LHCN-M2 (cell line): ENCODE measurements around the gene TRMO. TPM values are rescaled to one million over a fixed set of nuclear protein-coding genes. Genes with fewer than 3 reads are reported as not detected.

Experiments
- DNase-seq: peaks from one replicate; pipeline ENCODE4 v3.0.0-alpha.2; 2012; ENCODE audit warnings: low read depth
- total RNA-seq: library from RNA; depleted of rRNA; stranded (reverse); fragments of >200 nt; gene quantifications from 2 replicates; pipeline ENCODE4 v1.2.3, GENCODE V29; 2014

The TRMO gene
- total RNA-seq, 1 experiment from 2014 or later, result 19.1 TPM

DNA sequence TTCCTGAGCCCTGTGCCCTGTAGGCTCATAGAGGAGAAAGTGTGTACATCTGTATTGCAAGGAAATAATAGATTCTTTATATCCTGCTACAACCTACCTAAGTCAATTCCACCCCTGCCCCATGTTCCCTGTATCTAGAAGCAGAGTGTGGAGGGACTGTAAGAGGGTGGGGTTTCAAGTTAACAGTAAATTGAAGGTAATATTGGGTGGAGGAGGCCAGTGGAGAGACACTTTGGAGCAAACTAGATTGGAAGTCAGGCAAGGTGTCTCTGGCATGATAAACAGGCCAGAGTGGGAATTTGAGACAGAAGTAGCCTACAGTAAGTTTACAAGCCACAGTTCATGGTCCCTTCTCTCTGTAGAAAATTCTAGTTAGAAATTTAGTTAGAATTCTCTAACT lies 17.9 kb upstream of the TRMO start:
- no peak for DNase-seq

DNA sequence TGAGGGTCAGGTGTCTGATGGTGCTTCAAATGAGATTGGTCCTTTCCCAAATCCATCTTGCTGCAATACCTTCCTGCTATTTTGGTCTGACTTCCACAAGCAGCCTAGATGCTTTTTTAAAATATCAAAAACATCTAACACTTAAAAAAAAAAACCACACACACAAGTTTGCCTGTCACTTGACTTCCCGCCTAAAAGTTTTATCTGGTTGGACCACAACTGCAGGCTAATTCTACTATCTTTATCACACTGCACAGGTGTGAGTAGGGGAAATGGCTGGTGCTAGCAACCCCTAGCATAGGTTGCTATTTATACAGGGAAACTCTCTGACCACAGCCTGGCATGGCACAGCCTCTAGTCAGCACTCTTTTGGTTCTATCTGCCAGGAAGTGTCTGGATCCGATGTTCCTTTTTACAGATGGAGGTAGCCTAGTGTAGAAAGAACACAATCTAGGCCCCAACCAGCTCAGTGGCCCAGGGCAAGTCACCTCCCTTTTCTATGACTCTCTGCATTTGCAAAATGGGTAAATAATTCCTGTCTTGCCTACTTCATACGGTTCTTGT lies 15.9 kb upstream of the TRMO start, which contains the start of gene HEMGN:
TSS of gene HEMGN (minus strand) at position 92 of the 564 bp plus-strand sequence. CDS start at position 56, 36 bp downstream.
- DNase-seq, result no peak

DNA sequence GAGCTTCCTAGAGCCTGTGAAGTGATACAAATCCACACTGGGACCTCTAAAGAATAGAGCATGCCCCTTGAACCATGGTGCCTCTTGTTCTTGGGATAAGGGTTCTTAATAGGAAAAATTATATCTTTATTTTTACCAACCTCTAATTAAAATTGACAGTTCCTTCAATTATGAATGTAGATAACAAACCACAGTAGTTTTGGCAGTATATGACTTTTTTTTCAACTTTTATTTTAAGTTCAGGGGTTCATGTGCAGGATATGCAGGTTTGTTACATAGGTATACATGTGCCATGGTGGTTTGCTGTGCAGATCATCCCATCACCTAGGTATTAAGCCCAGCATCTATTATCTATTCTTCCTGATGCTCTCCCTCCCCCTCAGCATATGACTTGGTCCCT lies 14.7 kb upstream of the TRMO start:
- no peak for DNase-seq

DNA sequence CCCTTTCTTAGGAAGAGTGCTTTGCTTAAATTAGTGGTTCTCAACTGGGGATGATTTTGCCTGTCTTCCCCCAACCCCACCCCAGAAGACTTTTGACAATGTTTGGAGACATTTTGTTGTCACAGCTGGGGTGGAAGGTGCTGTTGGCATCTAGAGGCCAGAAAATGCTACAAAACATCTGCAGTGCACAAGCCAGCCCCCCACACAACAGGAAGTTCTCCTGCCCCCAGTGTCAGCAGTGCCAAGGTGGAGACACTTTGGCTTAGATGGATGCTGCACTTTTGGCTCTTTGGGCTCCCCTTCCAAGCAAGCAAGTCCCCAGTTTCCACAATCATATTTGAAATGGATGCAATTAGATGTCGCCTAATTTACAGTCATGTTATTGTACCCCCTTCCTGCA lies 13.0 kb upstream of the TRMO start:
- no peak for DNase-seq

DNA sequence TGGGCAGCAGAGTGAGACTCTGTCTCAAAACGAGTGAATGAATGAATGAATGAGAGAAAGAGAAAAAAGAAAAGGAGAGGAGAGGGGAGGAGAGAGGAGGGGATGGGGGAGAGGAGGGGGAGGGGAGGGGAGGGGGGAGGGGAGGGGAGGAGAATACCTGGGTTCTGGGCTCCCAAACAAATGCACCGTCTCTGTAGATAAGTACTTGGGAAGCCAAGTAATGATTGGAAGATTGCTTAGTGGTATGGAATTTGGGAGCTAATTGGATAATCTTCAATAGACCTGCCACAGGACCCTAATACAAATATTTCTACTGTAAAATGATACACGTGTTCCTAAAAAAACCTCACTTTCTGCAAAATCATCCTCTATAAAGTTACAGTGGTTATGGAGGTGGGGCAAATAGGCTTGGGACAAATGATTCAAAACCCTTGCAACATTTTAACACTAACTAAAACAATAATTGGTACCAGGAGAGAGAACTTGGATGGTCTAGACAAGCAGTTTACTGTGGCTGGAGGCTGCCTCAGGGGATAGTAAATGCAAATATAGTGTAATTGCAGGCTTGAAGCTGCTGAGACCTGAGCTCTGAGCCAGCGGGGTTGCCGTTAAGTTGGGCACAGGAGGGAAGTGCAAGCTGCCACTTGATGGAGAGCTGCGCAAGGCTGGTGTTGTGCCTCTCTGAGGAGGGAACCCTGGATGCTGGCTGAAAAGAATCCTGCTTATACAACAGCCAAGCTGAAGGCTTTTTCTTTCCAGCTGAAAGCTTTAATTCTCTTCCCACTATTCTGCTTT lies 12.2 kb upstream of the TRMO start:
- no peak for DNase-seq

DNA sequence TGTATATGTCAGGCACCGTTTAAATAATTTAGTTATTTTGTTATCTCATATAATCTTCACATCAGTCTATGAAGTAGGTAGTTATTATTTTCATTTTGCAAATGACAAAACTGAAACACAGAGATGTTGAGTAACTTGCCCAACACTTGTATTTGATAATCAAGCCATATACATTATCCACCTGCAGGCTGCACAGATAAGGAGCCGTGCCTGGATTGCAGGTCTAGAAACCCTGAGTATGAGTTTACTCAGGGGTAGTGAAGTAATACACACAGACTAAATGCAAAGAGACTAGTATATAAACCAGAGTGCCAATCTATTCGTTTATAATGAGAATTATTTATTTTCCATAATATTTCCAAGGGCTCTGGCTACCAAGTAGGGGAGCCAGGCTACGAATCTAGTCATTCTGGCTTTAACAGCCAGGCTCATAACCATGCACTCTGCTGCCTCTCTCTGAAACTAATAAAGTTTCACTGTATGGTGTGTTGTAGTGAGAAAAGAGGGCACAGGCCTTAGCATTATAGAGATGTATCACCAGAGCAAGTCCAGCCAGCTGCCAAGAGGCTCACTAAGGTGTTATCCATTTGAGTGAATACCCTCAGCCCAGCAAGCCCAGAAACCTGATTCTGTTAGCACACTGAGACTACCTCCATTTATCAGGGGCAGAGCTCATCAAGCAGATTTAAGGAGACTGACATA lies 11.1 kb upstream of the TRMO start:
- DNase-seq, result no peak

DNA sequence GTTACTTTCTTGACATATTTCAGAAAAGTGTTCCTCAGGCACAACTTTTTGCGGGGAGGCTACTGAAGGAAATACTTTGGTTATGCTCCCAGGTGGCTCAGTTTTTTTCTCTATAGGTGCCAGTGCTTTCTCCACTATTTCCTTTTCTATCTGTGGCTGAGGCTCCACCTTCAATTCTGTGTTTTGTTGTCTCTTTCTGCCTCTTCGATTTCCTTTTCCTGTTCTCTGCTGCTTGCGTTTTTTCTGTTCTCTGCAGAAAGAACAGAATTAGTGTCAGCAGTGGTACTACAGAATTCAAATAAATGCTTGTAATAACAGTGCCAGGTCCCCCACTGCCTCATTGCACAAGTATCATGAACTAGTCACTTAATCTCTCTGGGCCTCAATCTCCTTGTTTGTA lies 8.7 kb upstream of the TRMO start:
- no peak for DNase-seq

DNA sequence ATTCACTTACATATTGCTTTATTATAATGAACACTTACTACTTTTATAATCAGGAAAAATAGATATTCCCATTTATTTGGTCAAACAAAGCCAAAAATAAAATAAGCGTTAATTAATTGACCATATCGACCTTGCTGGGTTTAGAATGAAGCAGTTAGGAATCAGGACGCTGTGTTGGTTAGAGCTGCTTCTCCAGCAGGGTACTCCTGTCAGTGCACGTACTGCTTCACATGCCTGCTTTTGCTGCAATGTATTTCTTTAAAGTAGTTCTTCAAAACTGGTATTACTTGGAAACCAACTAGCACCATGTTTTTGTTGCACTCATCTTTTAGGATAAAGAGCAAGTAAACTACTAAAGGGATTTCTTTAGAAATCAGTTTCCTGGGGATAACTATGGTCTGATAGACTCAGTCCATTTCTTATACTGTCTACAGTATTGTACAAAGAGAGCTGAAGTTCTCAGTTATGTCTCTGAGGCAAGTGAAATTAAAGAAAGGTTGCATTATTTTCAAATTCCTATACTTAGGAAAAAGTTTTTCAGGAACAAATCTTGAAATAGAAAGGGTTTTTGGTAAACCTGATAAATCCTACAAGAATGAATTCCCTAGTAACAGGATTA lies 6.8 kb upstream of the TRMO start:
- DNase-seq, result no peak

DNA sequence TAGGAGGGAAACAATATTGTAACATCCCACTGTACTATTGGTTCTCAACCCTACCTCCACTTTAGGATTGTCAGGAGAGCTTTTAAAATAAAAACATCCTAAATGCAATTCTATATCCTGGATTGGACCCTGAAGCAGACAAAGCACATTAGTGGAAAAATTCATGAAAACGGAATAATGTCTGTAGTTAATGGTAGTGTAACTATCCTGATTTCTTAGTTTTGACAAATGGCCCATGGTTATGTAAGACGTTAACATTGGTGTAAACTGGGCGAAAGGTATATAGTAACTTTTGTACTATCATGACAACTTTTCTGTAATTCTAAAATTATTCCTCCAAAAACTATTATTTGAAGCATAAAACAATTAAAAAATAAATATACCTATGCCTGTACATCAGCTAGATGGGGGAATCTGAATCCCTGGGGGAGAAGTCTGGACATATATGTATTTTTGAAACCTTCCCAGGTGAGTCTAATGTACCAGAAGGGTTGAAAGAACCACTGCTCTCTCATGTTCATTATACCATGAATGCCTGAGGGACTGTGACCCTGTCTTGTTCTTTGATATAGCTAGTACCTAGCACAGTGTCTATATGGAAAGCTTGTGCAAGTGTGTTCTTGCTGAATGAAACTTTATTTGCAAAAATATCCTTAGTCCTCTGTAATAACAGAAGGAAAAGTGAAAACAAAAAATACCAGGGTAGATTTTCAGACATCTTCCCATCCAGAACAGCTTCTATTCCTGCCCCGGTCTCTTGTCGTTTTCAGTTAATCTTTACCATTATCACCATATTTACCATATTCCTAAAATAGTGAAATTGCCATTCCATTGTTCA lies 3.4 kb upstream of the TRMO start:
- DNase-seq, result no peak

DNA sequence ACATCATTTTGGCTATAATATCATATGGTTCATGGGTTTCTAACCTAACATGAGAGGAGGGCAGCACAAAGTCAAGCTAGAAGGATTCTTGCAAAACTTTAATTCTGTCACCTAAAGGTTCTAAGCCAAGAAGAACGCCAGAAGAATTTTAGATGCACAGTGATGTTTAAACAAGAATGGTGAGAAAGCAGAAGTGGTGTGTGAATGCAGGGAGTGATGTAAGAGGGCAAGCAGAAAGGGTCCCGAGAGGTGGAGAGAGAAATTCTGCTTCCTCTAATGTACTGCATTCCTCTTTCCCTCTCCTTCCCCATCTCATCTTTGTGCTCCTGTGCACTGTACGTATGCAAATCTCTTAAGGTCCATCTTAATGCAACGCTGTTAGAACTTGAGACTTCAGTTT lies 2.1 kb upstream of the TRMO start:
- no peak for DNase-seq

DNA sequence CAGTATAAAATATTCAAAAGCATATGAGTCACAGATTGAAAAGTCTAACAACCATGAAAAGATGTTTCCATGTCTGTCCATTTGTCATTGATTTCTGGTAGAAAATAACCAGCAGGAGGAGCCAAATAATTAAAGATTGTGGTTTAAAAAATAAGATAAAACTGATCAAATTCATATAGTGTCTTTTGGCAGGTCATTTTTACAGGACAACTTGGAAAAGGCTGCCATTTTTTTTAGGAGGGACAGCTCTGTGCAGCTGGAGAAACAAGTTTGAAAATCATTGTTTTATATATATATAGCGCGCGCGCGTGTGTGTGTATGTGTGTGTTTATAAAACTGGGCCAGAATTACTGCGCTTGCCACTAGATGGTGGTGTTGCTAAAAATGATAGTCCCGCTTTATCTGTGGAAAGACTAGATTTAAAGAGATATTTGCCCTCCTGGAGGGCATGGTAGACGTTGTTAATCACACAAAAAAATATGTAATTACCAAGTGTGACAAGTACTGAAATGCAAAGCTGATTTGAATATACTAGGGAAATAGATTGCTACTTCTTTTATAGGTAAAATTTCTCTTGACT lies 1.3 kb upstream of the TRMO start:
- DNase-seq, result peak; percentile 83

DNA sequence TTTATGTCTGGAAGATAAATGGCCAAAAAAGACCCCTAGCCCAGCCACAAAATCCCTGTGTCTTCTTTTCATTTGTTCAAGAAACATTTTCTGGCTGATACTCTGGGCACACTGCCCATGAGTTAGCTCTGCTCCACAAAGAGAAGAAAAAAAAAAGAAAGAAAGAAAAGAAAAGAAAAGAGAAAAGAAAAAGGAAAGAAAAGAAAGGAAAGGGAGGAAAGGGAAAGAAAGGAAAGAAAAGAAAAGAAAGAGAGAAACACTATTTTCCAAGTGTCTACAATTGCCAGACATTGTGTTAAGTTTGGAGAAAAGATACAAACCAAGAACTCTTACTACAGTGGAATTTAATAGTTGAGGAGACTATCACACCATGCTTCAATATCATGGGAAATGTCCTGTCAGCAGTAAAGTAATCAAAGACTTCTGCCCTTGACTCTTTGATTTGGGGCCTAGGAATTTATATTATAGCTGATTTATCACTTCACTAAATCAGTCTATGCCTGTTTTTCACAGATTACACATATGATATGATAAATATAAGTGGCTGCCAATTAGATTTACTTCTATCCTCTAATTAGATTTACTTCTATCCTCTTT lies 3.0 kb downstream of the TRMO start:
- DNase-seq, result no peak

DNA sequence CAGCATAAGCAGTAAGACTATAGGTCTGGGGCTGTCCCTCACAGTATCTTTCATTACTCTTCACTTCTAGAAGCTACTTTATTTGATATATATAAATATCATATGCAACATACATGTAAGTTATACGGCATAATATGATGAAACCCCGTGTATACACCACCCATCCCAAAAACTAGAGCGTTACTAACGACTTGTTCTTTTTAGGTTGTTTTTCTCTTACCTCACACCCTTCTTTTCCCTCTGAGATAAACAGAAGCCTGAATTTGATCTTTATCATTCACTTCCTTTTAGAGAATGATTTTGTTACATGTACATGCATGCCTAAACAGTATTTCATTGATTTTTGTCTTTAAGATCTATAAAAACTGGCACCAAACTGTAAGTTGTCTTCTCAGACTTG lies 3.7 kb downstream of the TRMO start:
- no peak for DNase-seq

DNA sequence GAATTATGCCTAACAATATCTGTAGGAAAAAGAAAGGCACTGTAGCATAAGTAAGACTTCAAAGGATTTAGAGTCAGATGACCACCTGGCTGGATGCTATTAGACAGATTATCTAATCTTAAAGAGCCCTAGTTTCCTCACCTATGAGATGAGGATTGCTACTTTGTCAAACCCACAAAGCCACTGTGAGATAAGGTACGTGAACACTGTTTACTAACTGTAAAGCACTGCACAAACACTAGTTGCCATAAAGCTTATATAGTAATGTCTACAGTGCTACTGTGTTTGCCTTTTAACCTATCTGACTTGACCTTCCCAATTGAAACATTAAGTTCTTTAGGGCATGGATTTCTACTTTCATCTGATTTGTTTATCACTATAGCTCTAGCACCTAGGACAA lies 10.3 kb downstream of the TRMO start:
- no peak for DNase-seq

DNA sequence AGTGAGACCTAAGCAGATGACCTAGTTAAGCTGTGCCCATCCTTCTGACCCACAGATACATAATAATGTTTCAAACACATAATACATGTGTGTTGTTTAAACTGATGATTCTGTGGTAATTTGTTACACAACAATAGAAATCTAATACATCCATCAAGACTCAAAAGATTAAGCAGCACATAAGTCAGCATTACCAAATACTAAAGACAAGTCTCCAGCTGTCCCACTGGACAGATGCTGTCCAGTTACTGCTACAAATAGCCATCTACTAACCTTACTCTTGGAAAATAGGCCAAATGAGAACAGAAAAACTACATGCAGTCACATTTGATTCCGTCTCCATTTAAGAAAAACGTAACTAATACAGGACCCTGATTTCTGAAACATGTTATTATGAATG lies 10.8 kb downstream of the TRMO start:
- DNase-seq, result peak; percentile 18

DNA sequence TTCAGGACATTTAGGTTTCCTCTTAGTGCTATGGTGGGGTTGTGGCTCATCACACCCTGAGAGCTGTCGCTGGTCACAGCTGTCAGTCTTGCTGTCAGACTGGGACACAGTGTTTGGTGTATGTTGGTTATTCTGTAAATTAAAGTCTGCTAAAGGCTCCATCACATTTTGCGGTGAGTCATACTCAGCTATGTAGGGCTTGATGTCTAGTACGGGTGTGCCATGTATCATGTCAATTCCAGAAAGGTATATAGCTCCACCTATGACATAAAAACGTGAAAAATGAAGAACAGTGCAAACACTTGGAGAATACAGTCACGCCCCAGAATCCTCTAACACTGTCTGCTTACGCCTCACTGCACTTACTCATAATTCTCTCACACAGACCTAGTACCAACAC lies 11.9 kb downstream of the TRMO start:
- no peak for DNase-seq

DNA sequence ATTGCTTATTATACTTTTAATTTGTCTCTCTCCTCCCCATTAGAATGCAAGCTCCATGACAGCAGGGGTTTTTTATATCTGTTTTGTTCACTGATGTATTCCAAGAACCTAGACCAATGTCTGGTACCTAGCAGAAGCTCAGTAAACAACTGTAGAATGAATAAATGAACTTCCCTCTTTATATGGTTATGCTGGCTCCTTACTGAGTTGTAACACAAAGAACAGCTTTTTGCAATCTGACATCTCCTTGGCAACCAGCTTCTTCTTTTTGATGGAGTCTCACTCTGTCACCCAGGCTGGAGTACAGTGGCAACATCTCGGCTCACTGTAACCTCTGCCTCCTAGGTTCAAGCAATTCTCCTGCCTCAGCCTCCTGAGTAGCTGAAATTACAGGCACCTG lies 13.6 kb downstream of the TRMO start:
- no peak for DNase-seq

DNA sequence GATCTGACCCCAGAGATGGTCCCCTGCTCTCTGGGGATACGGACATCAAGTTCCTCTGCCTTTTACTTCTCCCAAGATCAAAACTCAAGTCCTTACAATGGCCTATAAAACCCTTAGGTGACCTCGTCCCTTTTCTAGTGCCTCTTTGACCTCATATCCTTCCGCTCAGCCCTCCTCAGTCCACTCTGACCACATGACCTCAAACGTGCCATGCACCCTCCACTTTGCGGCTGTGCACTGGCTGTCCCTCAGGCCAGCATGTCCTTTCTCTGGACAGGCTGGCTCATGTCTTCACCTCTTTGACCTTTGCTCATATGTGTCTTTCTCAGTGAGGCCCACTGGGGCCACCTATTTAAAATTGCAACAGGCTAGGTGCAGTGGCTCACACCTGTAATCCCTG lies 14.7 kb downstream of the TRMO start:
- no peak for DNase-seq

DNA sequence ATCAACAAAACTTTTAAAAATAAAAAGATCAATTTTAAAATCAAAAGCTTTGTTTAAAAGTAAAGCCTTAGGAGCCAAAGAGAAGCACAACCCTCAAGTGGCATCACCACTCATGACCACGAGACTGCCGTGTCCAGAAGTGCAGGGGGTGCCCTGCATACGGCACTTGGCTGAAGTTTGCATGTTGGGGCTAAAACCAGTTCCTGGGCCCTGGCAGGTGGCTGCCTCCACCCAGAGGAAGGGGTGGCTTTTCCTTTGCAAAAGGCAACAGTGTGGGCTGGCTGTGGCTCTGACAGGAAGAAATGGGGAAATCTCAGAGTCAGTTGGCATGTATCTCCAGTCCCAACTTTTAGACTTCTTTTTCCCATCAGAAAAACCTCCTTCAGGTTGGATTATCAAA lies 15.3 kb downstream of the TRMO start:
- no peak for DNase-seq

DNA sequence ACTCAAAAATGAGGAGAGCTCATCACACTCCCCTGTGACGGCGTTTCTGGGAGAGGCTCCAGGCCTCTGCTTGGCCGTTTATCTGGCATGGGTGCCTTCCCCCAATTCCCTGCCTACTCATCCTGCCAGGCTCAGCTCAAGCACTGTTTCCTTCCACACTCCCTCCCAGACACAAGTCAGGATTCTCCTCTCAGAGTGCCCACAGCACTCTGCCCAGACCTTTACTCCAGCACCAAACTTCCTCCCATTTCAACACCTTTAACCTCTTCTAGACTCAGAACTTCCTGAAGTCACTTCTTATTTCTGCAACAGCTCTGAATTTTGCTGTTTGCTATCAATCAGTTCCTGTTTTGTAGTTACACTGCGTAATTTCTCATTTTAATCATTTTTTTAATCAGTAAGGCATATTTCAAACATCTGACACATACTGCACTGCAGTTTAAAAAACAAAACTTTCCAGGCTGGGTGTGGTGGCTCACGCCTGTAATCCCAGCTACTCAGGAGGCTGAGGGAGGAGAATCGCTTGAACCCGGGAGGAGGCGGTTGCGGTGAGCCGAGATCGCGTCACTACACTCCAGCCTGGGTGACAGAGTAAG lies 16.0 kb downstream of the TRMO start:
- DNase-seq, result no peak
